Activated T-helper 2 cell treated with anti-CD3 and anti-CD28 coated beads, Interferon-gamma antibody, Interleukin-2, Interleukin-4, amounts not matched to agents 10 μg/mL and 5 μg/mL and 100 μg/mL, durations not matched to agents 14 hours and 24 hours and 36 hours (primary cell): ENCODE data around the gene INIP. TPM values are rescaled to one million over a fixed set of nuclear protein-coding genes. Genes with fewer than 3 reads are reported as not detected.

Source experiments
- DNase-seq: peaks from one replicate; pipeline ENCODE4 v3.0.0; 2021; ENCODE audit warnings: low spot score
- H3K27ac Mint-ChIP-seq: one replicate; pipeline ENCODE4 v1.8.0; 2021; ENCODE audit warnings: mixed read lengths
- H3K27me3 Mint-ChIP-seq: one replicate; pipeline ENCODE4 v1.8.0; 2021; ENCODE audit warnings: low read depth, mixed read lengths
- H3K36me3 Mint-ChIP-seq: one replicate; pipeline ENCODE4 v1.8.0; 2021; ENCODE audit warnings: low read depth, mixed read lengths
- H3K4me1 Mint-ChIP-seq: one replicate; pipeline ENCODE4 v1.8.0; 2021; ENCODE audit warnings: low read depth, mixed read lengths
- H3K4me3 Mint-ChIP-seq: one replicate; pipeline ENCODE4 v1.8.0; 2021; ENCODE audit warnings: low read depth, mild to moderate bottlenecking, moderate library complexity, mixed read lengths
- H3K9me3 Mint-ChIP-seq: one replicate; pipeline ENCODE4 v1.8.0; 2021; ENCODE audit warnings: mixed read lengths
- intact Hi-C: fragments of 100-400 bp; cut with micrococcal nuclease; formaldehyde crosslinking; loops from one replicate; pipeline ENCODE4 v1.15.1; 2023
- total RNA-seq: library from RNA; stranded (reverse); gene quantifications from 2 replicates; pipeline ENCODE4 v1.2.3, GENCODE V29; 2022

INIP gene
- total RNA-seq, 1 donor from 2014 or later = 36.6 TPM

GRCh38 chr9:112648624-112649023 lies 69.3 kb downstream of the INIP start:
- Mint-ChIP-seq H3K27me3 (no peaks in the 10 kb centered on the region), H3K36me3 (peaks cover 26% of the 10 kb centered on the region), H3K9me3 (peaks cover 38% of the 10 kb centered on the region), H3K4me1 (no peaks in the 10 kb centered on the region), H3K27ac (no peak overlapping the region), H3K4me3 (no peak overlapping the region)
- intact Hi-C loops = no loop called here
- no peak for DNase-seq

- Mint-ChIP-seq H3K27me3 (no peaks in the 10 kb centered on the region), H3K36me3 (peaks cover 26% of the 10 kb centered on the region), H3K9me3 (peaks cover 38% of the 10 kb centered on the region), H3K4me1 (no peaks in the 10 kb centered on the region), H3K27ac (no peak overlapping the region), H3K4me3 (no peak overlapping the region)
- intact Hi-C loops = no loop called here
- DNase-seq = no peak
Measured at GRCh38 chr9:112647596-112647995, 70.3 kb downstream of the INIP start.

GRCh38 chr9:112642126-112642525 lies 75.8 kb downstream of the INIP start:
- Mint-ChIP-seq H3K36me3 (peaks cover 13% of the 10 kb centered on the region), H3K4me3 (no peak overlapping the region)
- DNase-seq = no peak

DNA sequence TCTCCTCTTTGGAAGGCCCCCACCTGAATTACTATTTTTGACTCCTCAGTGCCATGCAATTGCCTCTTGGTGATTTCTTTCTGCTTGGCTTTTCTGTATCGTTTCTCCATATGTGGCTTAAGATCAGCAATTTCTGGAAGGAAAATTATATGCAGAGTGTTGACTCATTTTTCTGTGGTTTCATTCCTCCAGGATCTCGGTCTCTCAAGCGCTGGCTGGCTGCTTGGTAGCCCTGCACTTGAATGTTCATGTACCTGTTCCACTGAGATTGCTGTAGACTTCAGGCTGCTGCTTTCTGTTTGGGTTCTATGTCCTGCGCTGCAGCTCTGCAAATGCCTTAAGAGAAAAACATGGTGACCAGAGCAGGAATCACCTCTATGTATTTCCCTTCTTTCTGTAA lies 77.6 kb downstream of the INIP start:
- H3K27me3 Mint-ChIP-seq = no peaks in the 10 kb centered on the region
- H3K4me1 Mint-ChIP-seq = no peaks in the 10 kb centered on the region
- no peak for DNase-seq
- peaks cover 7% of the 10 kb centered on the region for H3K36me3 Mint-ChIP-seq
- no peak overlapping the region for H3K4me3 Mint-ChIP-seq
- intact Hi-C loops = no loop called here
- no peak overlapping the region for H3K27ac Mint-ChIP-seq
- peaks cover 14% of the 10 kb centered on the region for H3K9me3 Mint-ChIP-seq

More at GRCh38 chr9:112642126-112642525, 75.8 kb downstream of the INIP start:
- Mint-ChIP-seq H3K27ac (no peak overlapping the region), H3K9me3 (peaks cover 21% of the 10 kb centered on the region), H3K27me3 (no peaks in the 10 kb centered on the region), H3K4me1 (no peaks in the 10 kb centered on the region)
- intact Hi-C loops = no loop called here

Other genes with a start within 250 kb of the INIP start
- gene KIAA1958, start 231.3 kb downstream of the INIP start, total RNA-seq = 10.7 and 11.4 TPM in 2 replicates
- 2.4 and 2.8 TPM in 2 replicates for gene SNX30, start 32.6 kb upstream of the INIP start, total RNA-seq
- not detected in 2 replicates for gene SLC46A2, start 172.8 kb upstream of the INIP start, total RNA-seq